ENCODE results near the gene PDE7B. TPM values are rescaled to one million over a fixed set of nuclear protein-coding genes. Genes with fewer than 3 reads are reported as not detected.
A peak's percentile ranks its signal among the peaks of the same experiment; 100 is the strongest.

Gene PDE7B
- total RNA-seq, 4 donors from 2014 or later, result 7.8 to 13.7 (median 8.6) TPM

DNA sequence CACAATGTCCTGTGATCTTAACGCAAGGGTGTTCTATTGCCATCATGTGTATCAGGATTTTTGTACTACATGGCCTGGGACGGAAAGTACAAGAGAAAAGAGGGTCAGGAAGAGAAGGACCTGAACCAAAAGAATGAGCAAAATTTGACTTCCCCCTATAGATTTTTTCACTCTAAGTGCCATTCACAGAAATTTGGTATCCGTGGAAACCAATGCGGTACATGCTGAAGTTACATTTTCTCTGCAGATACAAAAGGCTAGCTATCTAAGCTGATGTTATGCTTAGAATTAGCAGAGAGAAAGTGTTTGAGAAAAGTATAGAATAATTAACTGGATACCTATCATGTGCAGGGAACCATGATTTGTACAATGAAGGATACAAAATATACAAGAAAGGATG lies 12.4 kb upstream of the PDE7B start:
- intact Hi-C loops (cut with DNase I), result no loop called here
- Histone ChIP-seq H3K4me3 (replicated peaks in 1 of 3) (no peak overlapping the region), H3K36me3 (no peaks in the 10 kb centered on the region), H3K27ac (no peak overlapping the region), H3K27me3 (no peaks in the 10 kb centered on the region), H3K9me3 (no peaks in the 10 kb centered on the region), H3K4me1 (no peaks in the 10 kb centered on the region)
- 96 to 97% methylated on average over 4 of the region's 4 CpGs for WGBS, 2 donors
- TF ChIP-seq, protein P1, sequence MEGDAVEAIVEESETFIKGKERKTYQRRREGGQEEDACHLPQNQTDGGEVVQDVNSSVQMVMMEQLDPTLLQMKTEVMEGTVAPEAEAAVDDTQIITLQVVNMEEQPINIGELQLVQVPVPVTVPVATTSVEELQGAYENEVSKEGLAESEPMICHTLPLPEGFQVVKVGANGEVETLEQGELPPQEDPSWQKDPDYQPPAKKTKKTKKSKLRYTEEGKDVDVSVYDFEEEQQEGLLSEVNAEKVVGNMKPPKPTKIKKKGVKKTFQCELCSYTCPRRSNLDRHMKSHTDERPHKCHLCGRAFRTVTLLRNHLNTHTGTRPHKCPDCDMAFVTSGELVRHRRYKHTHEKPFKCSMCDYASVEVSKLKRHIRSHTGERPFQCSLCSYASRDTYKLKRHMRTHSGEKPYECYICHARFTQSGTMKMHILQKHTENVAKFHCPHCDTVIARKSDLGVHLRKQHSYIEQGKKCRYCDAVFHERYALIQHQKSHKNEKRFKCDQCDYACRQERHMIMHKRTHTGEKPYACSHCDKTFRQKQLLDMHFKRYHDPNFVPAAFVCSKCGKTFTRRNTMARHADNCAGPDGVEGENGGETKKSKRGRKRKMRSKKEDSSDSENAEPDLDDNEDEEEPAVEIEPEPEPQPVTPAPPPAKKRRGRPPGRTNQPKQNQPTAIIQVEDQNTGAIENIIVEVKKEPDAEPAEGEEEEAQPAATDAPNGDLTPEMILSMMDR (IDR thresholded peaks at IDR 0.05), result no peak
- TF ChIP-seq POLR2A (IDR thresholded peaks at IDR 0.05), result no peak
- DNase-seq, result no peak

DNA sequence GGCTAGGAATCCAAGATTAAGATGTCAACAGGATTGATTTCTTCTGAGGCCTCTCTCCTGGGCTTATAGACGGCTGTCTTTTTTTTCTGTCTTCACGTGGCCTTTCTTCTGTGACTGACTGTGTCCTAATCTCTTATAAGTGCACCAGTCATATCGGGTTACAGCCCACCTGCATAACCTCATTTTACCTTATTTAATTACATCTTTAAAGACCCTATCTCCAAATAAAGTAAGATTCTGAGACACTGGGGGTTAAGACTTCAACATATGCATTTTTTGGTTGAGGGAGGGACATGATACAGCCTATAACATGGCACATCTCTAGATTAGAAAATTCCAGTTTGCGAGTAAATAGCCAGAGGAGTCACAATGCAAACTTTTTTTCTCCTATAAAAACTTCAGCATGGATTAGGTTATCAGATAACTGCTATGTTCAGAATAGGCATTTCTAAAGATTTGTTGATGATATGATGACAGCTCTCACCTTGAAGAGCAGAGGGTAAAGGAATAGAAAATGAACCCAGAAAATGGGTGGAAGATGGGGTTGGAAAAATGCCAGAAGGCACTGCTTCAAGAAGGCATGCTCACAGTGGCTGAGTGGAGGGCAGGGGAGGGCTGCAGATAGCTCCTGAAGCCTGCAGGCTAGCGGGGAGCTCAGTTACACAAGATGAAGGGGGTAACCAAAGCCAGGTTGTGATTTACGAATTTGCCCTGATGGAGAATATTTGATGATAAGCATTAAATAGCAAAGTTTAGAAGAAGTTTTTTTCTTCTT lies 8.7 kb upstream of the PDE7B start:
- no peak for TF ChIP-seq POLR2A (IDR thresholded peaks at IDR 0.05)
- TF ChIP-seq, protein P1 (IDR thresholded peaks at IDR 0.05), result no peak

DNA sequence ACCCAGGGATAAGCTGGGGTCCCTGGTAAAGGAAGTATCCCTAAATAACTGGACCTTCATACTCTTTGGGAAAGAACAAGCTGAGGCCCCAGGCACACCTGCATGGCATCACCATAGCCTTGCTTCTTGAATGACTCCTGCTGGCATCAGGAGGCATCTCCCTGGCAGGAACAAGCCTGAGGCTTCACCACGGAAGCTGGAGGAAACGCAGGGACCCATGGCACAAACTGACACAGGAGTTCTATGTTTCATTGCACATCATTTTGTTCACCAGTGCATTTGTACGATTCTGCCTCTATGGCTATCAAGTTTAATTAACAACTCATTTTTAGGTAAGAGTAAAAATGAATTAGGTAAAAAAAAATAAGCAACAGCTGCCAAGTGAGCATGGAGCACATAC lies 619 bp upstream of the PDE7B start:
- Histone ChIP-seq H3K36me3 (no peaks in the 10 kb centered on the region), H3K4me1 (peaks cover 19 to 33% of the 10 kb centered on the region in 2 donors), H3K27ac (peak overlapping the region; percentile 25 to 71 (median 46)), H3K4me3 (replicated peaks in 1 of 3) (no peak overlapping the region), H3K9me3 (no peaks in the 10 kb centered on the region), H3K27me3 (no peaks in the 10 kb centered on the region)
- peak; percentile 7 to 16 for DNase-seq
- TF ChIP-seq POLR2A (IDR thresholded peaks at IDR 0.05), result no peak
- TF ChIP-seq, protein P1 (IDR thresholded peaks at IDR 0.05), result no peak
- intact Hi-C loops (cut with DNase I), result no loop called here
- 69 to 72% methylated on average over 3 of the region's 3 CpGs for WGBS, 2 donors

More for the DNA sequence above, 8.7 kb upstream of the PDE7B start:
- Histone ChIP-seq H3K36me3 (no peaks in the 10 kb centered on the region), H3K27ac (no peak overlapping the region), H3K27me3 (no peaks in the 10 kb centered on the region), H3K4me3 (replicated peaks in 1 of 3) (no peak overlapping the region), H3K9me3 (no peaks in the 10 kb centered on the region), H3K4me1 (no peaks in the 10 kb centered on the region)
- 78 to 91% methylated on average over 6 of the region's 6 CpGs for whole genome bisulfite sequencing, 2 donors
- intact Hi-C loops (cut with DNase I), result no loop called here
- no peak for DNase-seq

DNA sequence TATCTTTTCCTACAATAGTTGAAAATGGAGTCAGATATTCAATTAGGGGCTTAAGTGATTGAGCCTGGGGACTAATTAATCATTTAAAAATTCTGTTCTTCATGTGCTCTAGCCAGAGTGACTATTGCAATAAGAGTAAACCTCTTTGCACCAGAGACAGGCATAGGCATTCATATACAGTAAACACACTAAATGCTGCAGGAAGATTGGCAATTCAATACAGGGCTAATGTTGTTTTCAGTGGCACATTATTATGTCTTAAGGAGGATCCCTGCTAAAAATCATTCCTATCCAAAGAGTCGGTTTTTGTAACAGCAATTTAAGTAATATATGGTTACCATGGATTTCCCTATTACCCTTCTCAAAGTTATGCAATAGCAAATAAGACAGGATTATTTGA lies 1.2 kb downstream of the PDE7B start:
- peaks cover 19 to 39% of the 10 kb centered on the region in 2 donors for H3K4me1 ChIP-seq
- H3K9me3 ChIP-seq, result no peaks in the 10 kb centered on the region
- no peaks in the 10 kb centered on the region for H3K36me3 ChIP-seq
- H3K4me3 ChIP-seq (replicated peaks in 1 of 3), result peak overlapping the region in 1 of 3 donors; percentile 11
- DNase-seq, result no peak
- H3K27ac ChIP-seq, result no peak overlapping the region
- H3K27me3 ChIP-seq, result no peaks in the 10 kb centered on the region
- TF ChIP-seq POLR2A (IDR thresholded peaks at IDR 0.05), result no peak
- TF ChIP-seq, protein P1 (IDR thresholded peaks at IDR 0.05), result no peak
- intact Hi-C loops (cut with DNase I), result no loop called here
- WGBS, 2 donors, result 58 to 83% methylated on average over 1 of the region's 1 CpG

DNA sequence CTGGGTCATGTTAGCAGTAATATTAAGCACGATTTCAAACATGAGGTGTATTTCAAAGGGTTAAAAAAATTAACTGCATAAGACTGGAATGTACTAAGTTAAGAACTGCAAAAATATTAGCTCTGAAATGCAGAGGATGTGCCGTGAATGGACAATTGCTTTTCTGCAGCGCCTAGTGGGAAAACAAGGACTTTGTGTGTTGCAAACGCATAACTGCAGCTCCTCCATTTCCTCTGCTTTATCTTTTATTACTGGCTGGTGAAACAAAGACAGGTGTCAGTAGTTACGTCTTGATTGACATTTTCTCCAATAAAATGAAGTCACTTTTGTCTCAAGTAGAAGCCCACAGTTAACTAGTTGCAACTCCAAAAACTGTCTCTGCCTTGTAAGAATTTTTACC lies 1.7 kb downstream of the PDE7B start:
- peaks cover 19 to 39% of the 10 kb centered on the region in 2 donors for H3K4me1 ChIP-seq
- intact Hi-C loops (cut with DNase I), result no loop called here
- peak overlapping the region in 2 of 3 donors; percentile 6 to 11 for H3K4me3 ChIP-seq (replicated peaks in 1 of 3)
- TF ChIP-seq, protein P1 (IDR thresholded peaks at IDR 0.05), result no peak
- no peak for TF ChIP-seq POLR2A (IDR thresholded peaks at IDR 0.05)
- whole genome bisulfite sequencing, 2 donors, result 65 to 72% methylated on average over 5 of the region's 5 CpGs
- H3K9me3 ChIP-seq, result no peaks in the 10 kb centered on the region
- no peaks in the 10 kb centered on the region for H3K36me3 ChIP-seq
- no peaks in the 10 kb centered on the region for H3K27me3 ChIP-seq
- peak overlapping the region in 2 of 3 donors; percentile 14 to 19 for H3K27ac ChIP-seq
- no peak for DNase-seq

Measured in thyroid gland (tissue), 4 donors.